GM23248 (cell line): ENCODE results near the gene PTPRD.

Experiments used
- EZH2 ChIP-seq: fragments of 200-600 bp; sonication (generic); IDR thresholded peaks from 2 replicates; pipeline ENCODE4 v1.6.1; 2018; ENCODE audit warnings: antibody characterized with exemption, mild to moderate bottlenecking; ENCODE audit not compliant: insufficient read depth, poor library complexity, severe bottlenecking
- EZH2phosphoT487 ChIP-seq: fragments of 200-600 bp; sonication (generic); IDR thresholded peaks from 2 replicates; pipeline ENCODE4 v1.6.1; 2018; ENCODE audit warnings: antibody characterized with exemption, moderate library complexity, mild to moderate bottlenecking, low read depth; ENCODE audit not compliant: insufficient read depth

DNA sequence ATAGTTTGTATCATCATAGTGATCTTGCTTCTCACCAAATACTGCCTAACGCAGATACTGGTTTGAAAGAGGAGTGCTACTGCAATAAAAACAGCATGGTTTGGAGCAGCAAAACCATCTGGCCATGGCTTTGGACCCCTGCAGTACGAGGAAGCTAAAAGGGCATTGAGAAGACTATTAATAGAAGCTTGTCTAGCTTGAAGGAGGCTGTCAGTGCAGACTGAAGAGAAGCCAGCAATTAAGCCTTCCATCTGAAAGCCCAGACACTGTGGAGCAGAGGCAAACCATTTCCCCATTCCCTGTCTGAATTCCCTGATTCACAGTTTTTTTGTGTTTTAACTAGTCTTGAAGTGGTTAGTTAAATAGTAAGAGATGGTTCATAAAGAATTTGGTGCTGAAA lies 281.6 kb downstream of the PTPRD start:
- TF ChIP-seq EZH2phosphoT487: no peak
- TF ChIP-seq EZH2: no peak
